D721Med (cell line): ENCODE results near the gene MYO1H.

ENCODE experiments used
- DNase-seq: peaks from one replicate; pipeline ENCODE4 v3.0.0; 2011; ENCODE audit warnings: low spot score; ENCODE audit not compliant: insufficient read length
- FAIRE-seq: peaks from 2 replicates; lab custom pipeline; 2011; peaks lifted over from hg19 to GRCh38; lab: Jason Lieb, UNC
- TF ChIP-seq, protein P1 (sequence below): IDR thresholded peaks from 2 replicates; pipeline ENCODE4 v1.5.1; 2012; ENCODE audit warnings: mild to moderate bottlenecking, control low read depth; ENCODE audit not compliant: insufficient read depth; ENCODE audit errors: missing control alignments

The MYO1H gene, protein sequence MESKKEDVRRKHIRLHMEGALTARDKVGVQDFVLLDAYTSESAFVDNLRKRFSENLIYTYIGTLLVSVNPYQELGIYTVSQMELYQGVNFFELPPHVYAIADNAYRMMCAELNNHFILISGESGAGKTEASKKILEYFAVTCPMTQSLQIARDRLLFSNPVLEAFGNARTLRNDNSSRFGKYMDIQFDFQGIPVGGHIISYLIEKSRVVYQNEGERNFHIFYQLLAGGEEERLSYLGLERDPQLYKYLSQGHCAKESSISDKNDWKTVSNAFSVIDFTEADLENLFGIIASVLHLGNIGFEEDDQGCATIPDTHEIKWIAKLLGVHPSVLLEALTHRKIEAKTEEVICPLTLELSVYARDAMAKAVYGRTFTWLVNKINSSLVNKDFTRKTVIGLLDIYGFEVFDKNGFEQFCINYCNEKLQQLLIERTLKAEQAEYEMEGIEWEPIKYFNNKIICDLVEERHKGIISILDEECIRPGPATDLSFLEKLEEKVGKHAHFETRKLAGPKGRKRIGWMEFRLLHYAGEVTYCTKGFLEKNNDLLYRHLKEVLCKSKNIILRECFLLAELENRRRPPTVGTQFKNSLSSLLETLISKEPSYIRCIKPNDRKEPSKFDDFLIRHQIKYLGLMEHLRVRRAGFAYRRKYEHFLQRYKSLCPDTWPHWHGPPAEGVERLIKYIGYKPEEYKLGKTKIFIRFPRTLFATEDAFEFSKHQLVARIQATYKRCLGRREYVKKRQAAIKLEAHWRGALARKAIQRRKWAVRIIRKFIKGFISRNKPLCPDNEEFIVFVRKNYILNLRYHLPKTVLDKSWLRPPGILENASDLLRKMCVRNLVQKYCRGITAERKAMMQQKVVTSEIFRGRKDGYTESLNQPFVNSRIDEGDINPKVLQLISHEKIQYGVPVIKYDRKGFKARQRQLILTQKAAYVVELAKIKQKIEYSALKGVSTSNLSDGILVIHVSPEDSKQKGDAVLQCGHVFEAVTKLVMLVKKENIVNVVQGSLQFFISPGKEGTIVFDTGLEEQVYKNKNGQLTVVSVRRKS

DNA sequence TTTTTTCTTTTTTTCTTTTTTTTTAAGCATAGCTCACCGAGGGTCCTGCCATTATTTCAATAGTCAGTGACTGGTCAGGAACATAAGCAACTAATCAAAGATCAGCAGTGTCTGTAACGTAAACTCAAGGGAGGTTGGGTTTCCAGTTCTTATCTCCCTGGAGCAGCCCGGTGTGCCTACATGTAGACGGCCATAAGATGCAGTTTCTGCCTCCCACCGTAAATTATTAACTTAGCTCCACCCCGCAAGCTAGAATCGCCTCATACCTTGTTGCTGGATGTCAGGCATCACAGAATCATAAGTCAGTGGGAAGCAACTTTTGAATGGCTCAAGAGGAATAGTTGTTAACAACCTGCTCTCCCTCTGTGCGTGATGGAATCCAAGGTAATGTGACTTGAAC lies at the start of gene MYO1H:
Gene MYO1H (plus strand): TSS at position 312 of the 400 bp plus-strand sequence. CDS start 61 bp downstream, at position 373.
- TF ChIP-seq, protein P1, sequence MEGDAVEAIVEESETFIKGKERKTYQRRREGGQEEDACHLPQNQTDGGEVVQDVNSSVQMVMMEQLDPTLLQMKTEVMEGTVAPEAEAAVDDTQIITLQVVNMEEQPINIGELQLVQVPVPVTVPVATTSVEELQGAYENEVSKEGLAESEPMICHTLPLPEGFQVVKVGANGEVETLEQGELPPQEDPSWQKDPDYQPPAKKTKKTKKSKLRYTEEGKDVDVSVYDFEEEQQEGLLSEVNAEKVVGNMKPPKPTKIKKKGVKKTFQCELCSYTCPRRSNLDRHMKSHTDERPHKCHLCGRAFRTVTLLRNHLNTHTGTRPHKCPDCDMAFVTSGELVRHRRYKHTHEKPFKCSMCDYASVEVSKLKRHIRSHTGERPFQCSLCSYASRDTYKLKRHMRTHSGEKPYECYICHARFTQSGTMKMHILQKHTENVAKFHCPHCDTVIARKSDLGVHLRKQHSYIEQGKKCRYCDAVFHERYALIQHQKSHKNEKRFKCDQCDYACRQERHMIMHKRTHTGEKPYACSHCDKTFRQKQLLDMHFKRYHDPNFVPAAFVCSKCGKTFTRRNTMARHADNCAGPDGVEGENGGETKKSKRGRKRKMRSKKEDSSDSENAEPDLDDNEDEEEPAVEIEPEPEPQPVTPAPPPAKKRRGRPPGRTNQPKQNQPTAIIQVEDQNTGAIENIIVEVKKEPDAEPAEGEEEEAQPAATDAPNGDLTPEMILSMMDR, result no peak
- FAIRE-seq, result no peak
- no peak for DNase-seq

DNA sequence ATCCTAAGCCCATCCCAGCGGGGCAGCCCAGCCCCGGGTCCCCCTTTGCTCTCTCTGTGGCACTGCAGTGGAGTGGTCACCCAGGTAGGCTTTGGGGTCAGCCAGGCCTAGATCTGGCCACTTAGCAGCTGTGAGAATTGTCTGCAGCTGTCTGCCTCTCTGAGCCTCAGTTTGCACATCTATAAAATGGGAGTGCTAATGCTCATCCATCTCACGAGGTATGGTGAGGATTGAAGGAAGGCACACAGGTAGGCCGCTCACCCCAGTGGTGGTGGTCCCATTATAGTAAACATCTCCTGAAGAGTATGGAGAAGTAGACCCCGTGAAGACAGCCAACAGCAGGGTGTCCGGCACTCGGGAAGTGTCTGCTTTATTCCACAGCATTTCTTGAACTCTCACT lies 47.9 kb upstream of the MYO1H start:
- TF ChIP-seq, protein P1, result no peak
- no peak for FAIRE-seq
- no peak for DNase-seq

DNA sequence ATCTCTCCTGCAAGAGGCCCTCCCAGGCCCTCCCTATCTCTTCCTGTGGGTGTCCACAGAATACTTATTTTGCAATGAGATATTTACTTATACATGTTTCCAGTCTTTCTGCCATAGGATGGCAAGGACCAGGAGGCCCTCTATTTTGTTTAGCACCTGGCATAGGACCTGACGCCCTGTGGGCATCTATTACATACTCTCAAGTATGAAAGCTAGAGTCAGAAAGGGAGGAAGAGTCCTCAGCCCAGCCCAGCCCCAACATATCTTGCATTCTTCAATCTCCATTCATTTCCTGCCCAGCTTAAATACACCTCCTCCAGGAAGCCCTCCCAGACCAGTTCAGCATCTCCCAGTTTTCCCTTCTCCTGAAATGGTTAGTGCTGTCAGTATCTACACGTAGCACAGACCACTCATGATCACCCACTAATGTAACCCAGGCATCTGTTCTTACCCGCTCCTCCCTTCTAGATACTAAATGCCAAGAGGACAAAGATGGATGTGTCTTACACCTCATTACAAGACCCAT lies 46.0 kb upstream of the MYO1H start:
- TF ChIP-seq, protein P1, result no peak
- no peak for DNase-seq
- FAIRE-seq, result no peak

DNA sequence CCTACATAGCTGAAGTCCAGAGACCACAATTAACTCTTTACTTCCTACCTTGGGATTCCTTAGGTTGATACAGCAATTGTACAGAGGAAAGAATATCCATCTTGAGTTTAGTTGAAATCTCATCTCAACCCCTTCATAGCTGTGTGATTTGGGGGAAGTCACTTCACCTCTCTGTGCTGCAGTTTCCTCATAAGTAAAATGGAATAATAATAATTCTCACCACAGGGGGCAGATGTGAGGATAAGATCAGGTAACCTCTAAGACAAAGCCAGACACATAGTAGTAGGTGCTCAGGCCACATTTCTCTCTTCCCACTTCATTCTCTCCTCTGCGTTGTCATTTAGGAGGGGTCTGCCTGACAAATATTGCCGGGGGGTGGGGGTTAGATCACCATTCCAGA lies 45.3 kb upstream of the MYO1H start:
- no peak for FAIRE-seq

DNA sequence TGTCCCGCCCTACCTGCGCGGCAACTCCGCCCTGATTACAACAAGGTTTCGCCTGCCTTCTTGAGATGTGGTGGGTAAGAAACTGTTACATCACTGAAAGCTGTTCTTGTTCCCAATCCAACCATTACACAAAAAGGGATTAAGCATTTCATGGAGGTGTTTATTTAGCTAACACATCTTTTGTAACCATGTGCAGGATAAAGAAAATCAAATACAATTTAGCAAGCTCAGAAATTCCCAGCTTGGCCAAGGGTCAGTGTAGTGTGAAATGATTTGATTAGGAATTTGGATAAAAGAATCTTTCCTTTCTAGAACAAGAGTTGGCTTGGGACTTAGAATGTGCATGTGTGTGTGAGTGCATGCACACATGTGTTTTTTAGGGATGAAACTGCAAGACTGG lies 44.9 kb upstream of the MYO1H start:
- TF ChIP-seq, protein P1, result no peak
- DNase-seq (no peak), FAIRE-seq (no peak)

More for the DNA sequence above, 45.3 kb upstream of the MYO1H start:
- DNase-seq, result no peak
- TF ChIP-seq, protein P1, result peak; percentile 8

DNA sequence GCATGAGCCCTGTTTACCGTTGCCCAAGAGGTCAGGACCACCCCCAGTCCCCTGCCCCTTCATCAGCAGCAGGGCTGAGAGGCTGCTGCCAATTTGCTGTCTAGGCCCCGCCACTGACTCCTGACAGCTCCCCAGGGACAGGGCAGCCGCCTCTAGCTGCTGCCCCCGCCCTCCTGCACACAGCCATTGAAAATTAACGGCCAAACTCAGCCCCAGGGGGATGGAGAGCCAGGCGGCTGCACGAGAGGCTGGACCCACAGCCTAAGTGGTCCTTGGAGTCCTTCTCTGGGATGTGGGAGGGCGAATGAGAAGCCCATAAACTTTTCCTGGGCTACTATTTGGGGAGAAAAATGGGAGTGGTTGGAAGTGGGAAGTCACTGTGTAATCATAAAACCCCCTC lies 43.2 kb upstream of the MYO1H start:
- TF ChIP-seq, protein P1, result no peak
- FAIRE-seq, result no peak
- no peak for DNase-seq
